Activated T-helper 1 cell treated with anti-CD3 and anti-CD28 coated beads, Interleukin-12 subunit alpha, Interleukin-12 subunit beta, Interleukin-2, Interleukin-4 antibody, amounts not matched to agents 30 ng/mL and 10 ng/mL and 1 ng/mL, durations not matched to agents 14 hours and 24 hours and 36 hours (primary cell): ENCODE results near the gene RNF17. TPM values are rescaled to one million over a fixed set of nuclear protein-coding genes. Genes with fewer than 3 reads are reported as not detected.

Experiments used
- DNase-seq: peaks from one replicate; pipeline ENCODE4 v3.0.0; 2021; ENCODE audit warnings: low spot score
- H3K27ac Mint-ChIP-seq: one replicate; pipeline ENCODE4 v1.8.0; 2021; ENCODE audit warnings: mild to moderate bottlenecking, mixed read lengths
- H3K27me3 Mint-ChIP-seq: one replicate; pipeline ENCODE4 v1.8.0; 2022; ENCODE audit warnings: mild to moderate bottlenecking, moderate library complexity, mixed read lengths; ENCODE audit not compliant: insufficient read depth
- H3K36me3 Mint-ChIP-seq: one replicate; pipeline ENCODE4 v1.8.0; 2021; ENCODE audit warnings: low read depth, mixed read lengths
- H3K4me1 Mint-ChIP-seq: one replicate; pipeline ENCODE4 v1.8.0; 2021; ENCODE audit warnings: low read depth, mixed read lengths
- H3K4me3 Mint-ChIP-seq: one replicate; pipeline ENCODE4 v1.8.0; 2021; ENCODE audit warnings: mild to moderate bottlenecking, moderate library complexity, mixed read lengths
- H3K9me3 Mint-ChIP-seq: one replicate; pipeline ENCODE4 v1.8.0; 2021; ENCODE audit warnings: mixed read lengths
- intact Hi-C: fragments of 100-400 bp; cut with micrococcal nuclease; formaldehyde crosslinking; loops from one replicate; pipeline ENCODE4 v1.15.1; 2024
- total RNA-seq: library from RNA; stranded (reverse); gene quantifications from 2 replicates; pipeline ENCODE4 v1.2.3, GENCODE V29; 2022

RNF17 gene
- total RNA-seq, 1 donor from 2014 or later: not detected

- Mint-ChIP-seq H3K27me3 (no peaks in the 10 kb centered on the region), H3K36me3 (peaks cover 15% of the 10 kb centered on the region), H3K9me3 (no peaks in the 10 kb centered on the region), H3K4me3 (no peak overlapping the region), H3K27ac (no peak overlapping the region), H3K4me1 (no peaks in the 10 kb centered on the region)
- DNase-seq: no peak
- intact Hi-C loops: no loop called here
Measured at GRCh38 chr13:24897293-24897692, 133.3 kb downstream of the RNF17 start.

GRCh38 chr13:24899601-24900000 lies 135.6 kb downstream of the RNF17 start:
- Mint-ChIP-seq H3K27me3 (no peaks in the 10 kb centered on the region), H3K4me3 (no peak overlapping the region), H3K27ac (no peak overlapping the region), H3K9me3 (no peaks in the 10 kb centered on the region), H3K36me3 (peaks cover 7% of the 10 kb centered on the region), H3K4me1 (no peaks in the 10 kb centered on the region)
- no peak for DNase-seq
- intact Hi-C loops: no loop called here

- H3K36me3 Mint-ChIP-seq: peaks cover 13% of the 10 kb centered on the region
- intact Hi-C loops: no loop called here
- H3K4me3 Mint-ChIP-seq: no peak overlapping the region
- DNase-seq: no peak
- H3K27ac Mint-ChIP-seq: no peak overlapping the region
- H3K27me3 Mint-ChIP-seq: no peaks in the 10 kb centered on the region
- no peaks in the 10 kb centered on the region for H3K9me3 Mint-ChIP-seq
- peaks cover 4% of the 10 kb centered on the region for H3K4me1 Mint-ChIP-seq
Measured at GRCh38 chr13:24900507-24900906, 136.5 kb downstream of the RNF17 start.

DNA sequence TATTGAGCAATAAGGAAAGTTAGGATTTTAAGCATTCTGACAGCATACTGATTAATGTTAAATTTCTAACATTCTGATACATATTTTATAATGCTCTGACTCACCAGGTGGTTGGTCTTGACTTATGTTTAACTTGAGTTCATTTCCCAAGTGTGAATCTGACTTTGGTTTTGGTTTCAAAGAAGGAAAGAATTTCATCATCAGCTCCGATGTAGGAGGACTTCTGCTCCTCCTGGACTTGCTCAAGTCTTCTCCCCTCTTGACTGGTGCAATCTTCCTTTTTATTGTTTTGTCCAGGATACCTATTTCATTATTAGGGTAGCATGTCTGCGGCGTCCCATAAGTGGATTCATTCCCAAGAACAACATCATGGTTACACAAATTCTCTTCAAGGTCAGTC lies 141.3 kb downstream of the RNF17 start:
- intact Hi-C loops: no loop called here
- DNase-seq: no peak
- H3K36me3 Mint-ChIP-seq: peaks cover 16% of the 10 kb centered on the region

DNA sequence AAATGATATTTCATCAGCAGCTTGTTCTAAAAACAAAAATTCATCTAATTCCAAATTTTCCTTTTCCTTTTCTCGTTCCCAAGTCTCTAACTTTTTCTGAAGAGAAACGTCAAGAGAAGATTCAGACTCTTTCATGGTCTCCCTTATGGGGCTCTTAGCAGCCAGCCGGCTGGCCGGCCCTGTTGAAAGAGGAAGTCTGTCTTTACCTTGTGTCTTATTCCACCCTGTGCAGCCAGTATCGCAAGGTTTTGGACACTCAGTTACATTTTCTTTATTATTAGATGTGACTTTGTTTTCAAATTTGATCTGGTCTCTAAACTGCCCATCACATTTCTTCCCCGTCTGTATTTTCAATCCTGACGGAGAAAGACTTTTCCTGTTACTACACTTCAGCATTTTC lies 142.3 kb downstream of the RNF17 start:
- DNase-seq: no peak
- H3K4me3 Mint-ChIP-seq: no peak overlapping the region
- H3K27ac Mint-ChIP-seq: no peak overlapping the region
- intact Hi-C loops: no loop called here
- H3K9me3 Mint-ChIP-seq: no peaks in the 10 kb centered on the region
- peaks cover 4% of the 10 kb centered on the region for H3K4me1 Mint-ChIP-seq
- no peaks in the 10 kb centered on the region for H3K27me3 Mint-ChIP-seq
- peaks cover 18% of the 10 kb centered on the region for H3K36me3 Mint-ChIP-seq

More for the DNA sequence above, 141.3 kb downstream of the RNF17 start:
- no peak overlapping the region for H3K27ac Mint-ChIP-seq
- H3K9me3 Mint-ChIP-seq: no peaks in the 10 kb centered on the region
- no peak overlapping the region for H3K4me3 Mint-ChIP-seq
- no peaks in the 10 kb centered on the region for H3K27me3 Mint-ChIP-seq
- peaks cover 4% of the 10 kb centered on the region for H3K4me1 Mint-ChIP-seq

GRCh38 chr13:24910502-24911132 lies 146.6 kb downstream of the RNF17 start:
- no peak for DNase-seq
- Mint-ChIP-seq H3K27ac (no peak overlapping the region), H3K27me3 (no peaks in the 10 kb centered on the region), H3K4me3 (no peak overlapping the region), H3K4me1 (peaks cover under 1% of the 10 kb centered on the region), H3K36me3 (peaks cover 18% of the 10 kb centered on the region), H3K9me3 (no peaks in the 10 kb centered on the region)
- intact Hi-C loops: no loop called here

GRCh38 chr13:24911133-24911908 lies 147.4 kb downstream of the RNF17 start:
- no peak overlapping the region for H3K27ac Mint-ChIP-seq
- intact Hi-C loops: no loop called here
- H3K36me3 Mint-ChIP-seq: peaks cover 14% of the 10 kb centered on the region
- no peak for DNase-seq
- H3K27me3 Mint-ChIP-seq: no peaks in the 10 kb centered on the region
- no peaks in the 10 kb centered on the region for H3K9me3 Mint-ChIP-seq
- peaks cover 5% of the 10 kb centered on the region for H3K4me1 Mint-ChIP-seq
- H3K4me3 Mint-ChIP-seq: no peak overlapping the region

- intact Hi-C loops: no loop called here
- Mint-ChIP-seq H3K4me1 (peaks cover 10% of the 10 kb centered on the region), H3K36me3 (peaks cover 9% of the 10 kb centered on the region), H3K9me3 (no peaks in the 10 kb centered on the region), H3K27ac (no peak overlapping the region), H3K4me3 (no peak overlapping the region), H3K27me3 (no peaks in the 10 kb centered on the region)
- no peak for DNase-seq
Measured at GRCh38 chr13:24916464-24916863, 152.5 kb downstream of the RNF17 start.

DNA sequence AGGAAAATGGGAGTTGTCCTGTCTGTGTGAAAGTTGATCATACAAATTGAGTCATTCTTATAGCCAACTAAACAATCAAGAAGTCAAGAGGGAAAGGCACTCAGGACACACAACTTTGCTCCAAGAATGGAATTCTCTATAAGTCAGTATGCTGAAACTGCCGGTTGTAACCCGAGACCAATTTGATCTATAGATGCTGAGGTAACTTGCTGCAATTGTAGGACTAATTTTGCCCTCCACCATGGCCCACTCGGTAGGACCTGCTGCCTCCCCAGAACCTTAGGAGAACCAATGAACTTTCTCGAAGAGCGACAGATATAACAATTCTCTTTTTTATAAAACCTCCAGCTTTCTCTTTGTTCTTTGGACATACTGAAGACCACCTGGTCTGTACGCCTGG lies 157.0 kb downstream of the RNF17 start:
- H3K36me3 Mint-ChIP-seq: peaks cover 4% of the 10 kb centered on the region
- no peak overlapping the region for H3K27ac Mint-ChIP-seq
- peaks cover 15% of the 10 kb centered on the region for H3K4me1 Mint-ChIP-seq
- DNase-seq: no peak
- peak overlapping the region; percentile 95 for H3K4me3 Mint-ChIP-seq
- no peaks in the 10 kb centered on the region for H3K9me3 Mint-ChIP-seq
- H3K27me3 Mint-ChIP-seq: no peaks in the 10 kb centered on the region
- intact Hi-C loops: loop anchor here (5.0 kb wide), 5 partner anchors 366 to 1344 kb away; partner anchors contain the start of genes MTMR6 and RNF6

DNA sequence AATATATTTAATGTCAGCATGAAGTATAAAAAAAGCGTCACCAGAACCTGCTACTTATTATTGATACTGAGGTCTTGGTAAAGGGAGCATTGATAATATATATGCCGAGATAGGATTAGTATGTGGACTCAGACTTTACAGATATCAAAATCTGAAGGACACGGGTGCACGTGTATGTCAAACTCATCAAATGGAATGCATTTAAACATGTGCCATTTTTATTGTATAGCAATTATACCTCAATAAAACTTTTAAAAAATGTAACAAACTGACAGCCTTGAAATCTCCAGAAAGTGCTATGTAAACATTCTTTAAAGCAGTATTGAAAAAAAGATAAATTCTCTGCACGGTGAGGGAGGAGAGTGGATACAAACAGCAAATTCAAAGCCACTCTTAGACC lies 157.9 kb downstream of the RNF17 start:
- DNase-seq: no peak
- Mint-ChIP-seq H3K9me3 (no peaks in the 10 kb centered on the region), H3K4me1 (peaks cover 14% of the 10 kb centered on the region), H3K4me3 (peak overlapping the region; percentile 95), H3K36me3 (peaks cover 4% of the 10 kb centered on the region), H3K27ac (peak overlapping the region; percentile 92), H3K27me3 (peaks cover 2% of the 10 kb centered on the region)
- intact Hi-C loops: loop anchor here (1.0 to 5.0 kb wide), 9 partner anchors 213 to 1543 kb away; partner anchors contain the start of genes MTMR6, PARP4 and RNF6

GRCh38 chr13:24922387-24922744 lies 158.4 kb downstream of the RNF17 start:
- no peak for DNase-seq
- H3K9me3 Mint-ChIP-seq: no peaks in the 10 kb centered on the region
- intact Hi-C loops: loop anchor here (1.0 to 5.0 kb wide), 9 partner anchors 214 to 1544 kb away; partner anchors contain the start of genes MTMR6, PARP4 and RNF6

DNA sequence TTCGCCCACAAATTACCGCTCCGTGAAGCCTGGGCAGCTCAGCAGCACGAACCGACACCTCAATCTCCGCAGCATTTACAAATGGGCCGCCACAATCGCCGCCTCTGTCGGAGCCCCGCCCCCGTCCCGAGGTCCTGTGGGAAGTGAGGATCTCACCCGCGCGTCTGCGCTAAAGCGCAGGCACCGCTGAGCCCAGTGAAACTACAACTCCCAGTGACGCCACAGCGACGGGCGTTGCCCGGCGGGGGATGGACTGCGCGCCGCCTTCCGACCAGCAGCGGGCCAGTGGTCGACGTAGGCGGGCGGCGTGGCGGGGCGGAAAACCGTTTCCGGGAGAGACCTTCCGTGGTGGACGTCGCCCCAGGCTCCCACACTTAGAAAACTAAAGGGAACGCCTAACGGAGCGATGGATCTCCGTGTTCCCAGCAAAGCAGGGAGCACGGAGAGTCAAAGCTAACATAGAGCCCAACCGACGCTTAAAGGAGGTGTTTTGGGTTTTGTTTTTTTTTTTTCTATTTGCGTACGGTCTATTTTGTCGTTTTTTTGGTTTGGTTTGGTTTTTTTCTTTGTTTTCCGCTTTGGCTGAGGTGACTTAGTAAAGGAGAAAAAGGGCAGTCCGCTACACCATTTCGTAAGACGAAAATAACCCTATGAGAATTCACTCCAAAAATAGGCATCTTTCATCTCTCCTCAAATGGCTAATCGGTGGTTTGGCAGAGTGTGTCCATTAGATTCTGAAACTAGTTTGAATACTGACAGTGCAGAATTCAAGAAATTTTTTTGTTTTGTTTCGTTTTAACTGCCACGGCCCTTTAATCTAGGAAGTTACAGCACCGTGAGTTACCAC lies 159.0 kb downstream of the RNF17 start:
- no peaks in the 10 kb centered on the region for H3K9me3 Mint-ChIP-seq
- peak overlapping the region; percentile 92 for H3K27ac Mint-ChIP-seq
- peak; percentile 95 for DNase-seq
- intact Hi-C loops: loop anchor here (1.0 to 5.0 kb wide), 9 partner anchors 214 to 1544 kb away; partner anchors contain the start of genes MTMR6, PARP4 and RNF6
- H3K36me3 Mint-ChIP-seq: peaks cover 4% of the 10 kb centered on the region
- H3K4me1 Mint-ChIP-seq: peaks cover 14% of the 10 kb centered on the region
- peaks cover 2% of the 10 kb centered on the region for H3K27me3 Mint-ChIP-seq
- H3K4me3 Mint-ChIP-seq: peak overlapping the region; percentile 95

More at GRCh38 chr13:24922387-24922744, 158.4 kb downstream of the RNF17 start:
- peak overlapping the region; percentile 92 for H3K27ac Mint-ChIP-seq
- H3K27me3 Mint-ChIP-seq: peaks cover 2% of the 10 kb centered on the region
- H3K36me3 Mint-ChIP-seq: peaks cover 4% of the 10 kb centered on the region
- H3K4me1 Mint-ChIP-seq: peaks cover 14% of the 10 kb centered on the region
- H3K4me3 Mint-ChIP-seq: peak overlapping the region; percentile 95
